Activated T-cell treated with anti-CD3 and anti-CD28 coated beads, Interleukin-2, amount 50 U/mL, for 48 hours (primary cell): ENCODE data around the gene MVD.

ENCODE experiments used
- DNase-seq, 2 experiments: peaks; one replicate each; pipeline ENCODE4 v3.0.0-alpha.2; 2020

The MVD gene

GRCh38 chr16:88654363-88655052 is 8.4 kb downstream of the MVD start:
- DNase-seq: no peak

DNA sequence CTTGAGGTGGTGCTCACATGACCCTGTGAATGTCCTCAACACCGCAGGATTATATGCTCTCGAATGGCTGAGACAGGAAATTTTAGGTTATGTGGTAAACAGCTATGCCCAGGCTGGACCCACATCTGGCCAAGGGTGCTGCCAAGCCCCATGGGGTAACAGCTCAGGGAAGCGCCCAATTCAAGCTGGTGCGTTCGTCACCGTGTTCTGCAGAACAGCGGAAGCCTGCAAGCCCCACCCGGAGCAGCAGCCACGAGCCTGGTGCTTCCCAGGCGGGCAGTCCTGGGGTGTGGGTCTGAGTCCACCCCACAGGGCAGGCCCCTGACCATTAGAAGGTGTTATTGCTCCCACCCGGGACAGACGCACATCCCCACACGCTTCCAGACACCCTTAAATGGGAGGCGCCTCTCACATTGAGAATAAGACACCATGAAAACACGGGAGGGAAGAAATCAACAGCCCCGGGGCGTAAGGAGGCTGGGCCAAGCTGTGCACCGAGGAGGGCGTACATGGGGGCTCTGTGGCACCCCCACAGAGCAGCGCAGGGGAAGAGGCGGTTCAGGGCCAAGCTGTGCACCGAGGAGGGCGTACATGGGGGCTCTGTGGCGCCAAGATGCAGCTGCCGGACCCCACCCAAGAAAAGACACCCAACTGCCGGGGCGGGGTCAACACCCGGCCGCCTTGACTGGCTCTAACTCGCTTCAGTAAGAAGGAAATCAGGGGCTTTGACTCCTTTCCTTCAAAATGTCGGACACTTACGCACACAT is 9.1 kb downstream of the MVD start:
- no peak for DNase-seq

- no peak for DNase-seq
Measured at GRCh38 chr16:88653101-88653500, 9.8 kb downstream of the MVD start.

- no peak for DNase-seq
Measured at GRCh38 chr16:88652762-88653063, 10.2 kb downstream of the MVD start.

GRCh38 chr16:88651989-88652761 is 10.7 kb downstream of the MVD start:
- no peak for DNase-seq

GRCh38 chr16:88651276-88651988 is 11.5 kb downstream of the MVD start:
- peak; percentile 84 to 85 for DNase-seq

GRCh38 chr16:88650749-88651275 is 12.1 kb downstream of the MVD start, which contains the start of gene CYBA:
CYBA (minus strand) TSS chr16:88651053; CDS start chr16:88651013, 40 bp downstream.
- peak; percentile 91 to 93 for DNase-seq

DNA sequence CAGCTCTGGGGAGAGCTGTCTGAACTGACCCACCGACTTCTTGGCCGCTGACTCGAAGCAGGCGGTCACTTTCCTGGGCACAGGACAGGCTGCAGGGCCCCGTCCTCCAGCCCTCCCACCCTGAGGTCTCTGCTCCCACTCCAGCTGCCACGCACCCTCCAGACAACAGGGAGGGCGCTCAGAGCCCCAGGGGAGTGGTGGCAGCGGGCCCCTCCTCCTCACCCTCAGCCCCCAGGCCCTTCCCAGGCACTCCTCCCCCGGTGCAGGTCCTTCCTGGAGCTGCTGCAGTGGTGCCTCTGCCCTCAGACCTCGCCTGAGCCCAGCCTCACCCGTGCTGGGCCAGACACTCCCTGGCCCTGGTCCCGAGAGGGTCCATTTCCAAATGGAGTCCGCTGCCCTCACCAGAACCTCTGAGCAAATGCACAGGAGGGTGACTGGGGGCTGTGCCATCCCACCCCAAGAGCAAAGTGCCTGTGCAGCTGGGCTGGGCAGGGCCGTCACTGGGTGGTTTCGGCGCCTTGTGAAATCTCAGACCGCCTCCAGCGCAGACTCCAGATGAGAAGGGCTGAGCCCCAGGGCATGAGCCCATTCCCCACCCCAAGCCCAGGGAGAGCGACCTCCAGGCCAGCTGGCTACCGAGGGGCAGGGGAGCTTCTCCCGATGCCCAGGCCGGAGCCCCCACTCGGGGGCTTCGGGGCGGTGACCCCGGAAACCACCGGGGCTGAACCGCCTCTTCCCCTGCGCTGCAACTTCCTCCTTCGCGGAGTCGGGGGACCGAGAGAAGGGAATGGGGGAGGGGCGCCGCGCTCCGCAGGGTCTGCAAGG is 12.8 kb downstream of the MVD start:
- peak; percentile 56 to 69 for DNase-seq

DNA sequence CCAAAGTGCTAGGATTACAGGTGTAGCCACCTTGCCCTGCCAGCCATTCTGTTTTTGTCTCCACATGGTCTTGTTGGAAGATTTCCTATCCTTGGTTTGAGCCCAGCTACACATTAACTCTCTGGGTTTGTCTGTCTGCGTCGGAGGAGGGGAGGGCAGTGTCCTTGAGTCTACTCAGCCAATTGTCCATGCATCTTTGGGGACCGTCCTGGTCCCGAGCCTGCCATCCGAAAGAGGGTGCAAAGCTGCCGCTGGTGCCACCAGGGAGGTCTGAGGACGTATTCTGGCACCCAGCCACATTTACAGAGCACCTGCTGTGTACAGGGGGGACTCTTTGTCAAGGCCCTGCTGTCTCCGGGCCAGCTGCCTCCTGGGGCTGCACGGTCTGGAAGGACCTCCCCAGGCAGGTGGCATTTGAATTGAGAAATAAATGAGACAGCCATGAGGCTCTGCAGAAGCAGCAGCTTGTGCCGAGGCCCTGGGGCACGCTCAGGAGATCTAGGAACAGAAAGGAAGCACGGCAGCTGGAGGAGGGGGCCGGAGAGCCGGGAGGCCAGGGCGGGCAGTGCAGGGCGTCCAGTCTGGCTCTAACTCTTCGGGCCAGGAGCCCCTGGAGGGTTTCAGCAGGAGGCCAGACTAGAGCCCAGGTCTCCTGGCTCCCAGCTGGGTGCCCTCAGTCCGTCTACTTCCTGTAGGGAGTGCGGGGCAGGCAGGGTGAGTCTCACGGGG is 13.5 kb downstream of the MVD start:
- no peak for DNase-seq

- no peak for DNase-seq
Measured at GRCh38 chr16:88647178-88648070, 15.5 kb downstream of the MVD start.

- DNase-seq: no peak
Measured at GRCh38 chr16:88646345-88647034, 16.4 kb downstream of the MVD start.

GRCh38 chr16:88645941-88646340 is 16.9 kb downstream of the MVD start:
- DNase-seq: no peak

- DNase-seq: no peak
Measured at GRCh38 chr16:88645455-88645854, 17.4 kb downstream of the MVD start.

- DNase-seq: no peak
Measured at GRCh38 chr16:88643644-88643932, 19.3 kb downstream of the MVD start.

DNA sequence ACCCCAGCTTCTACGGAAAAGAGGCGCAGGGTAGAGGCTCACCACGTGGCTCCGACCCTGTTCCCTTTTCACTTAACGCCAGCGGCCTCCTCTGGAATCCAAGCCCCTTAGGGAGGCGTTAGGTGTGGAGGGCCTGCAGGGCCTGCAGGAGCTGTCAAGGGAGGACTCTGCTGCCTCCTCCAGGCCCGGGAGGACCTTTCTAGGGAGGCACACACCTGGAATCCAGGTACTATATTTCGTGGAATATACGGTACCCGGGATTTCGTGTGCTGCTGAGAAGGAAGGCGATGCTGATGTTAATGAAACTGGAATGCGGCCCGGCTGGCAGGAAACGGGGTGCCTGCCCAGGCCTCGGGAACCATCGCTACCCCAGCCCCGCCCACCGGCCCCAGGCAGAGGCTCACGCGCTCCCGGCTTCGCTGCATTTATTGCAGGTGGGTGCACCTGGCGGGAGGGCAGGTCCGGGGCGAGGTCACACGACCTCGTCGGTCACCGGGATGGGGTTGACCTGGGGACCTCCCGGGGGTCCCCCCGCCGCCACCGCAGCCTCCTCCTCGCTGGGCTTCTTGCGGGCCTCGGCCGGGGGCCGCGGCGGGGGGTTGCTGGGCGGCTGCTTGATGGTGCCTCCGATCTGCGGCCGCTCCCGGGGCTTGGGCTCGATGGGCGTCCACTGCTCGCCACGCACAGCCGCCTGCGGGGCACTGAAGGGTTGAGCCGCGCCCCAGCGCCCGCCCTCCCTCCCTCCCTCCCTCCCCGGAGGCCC is 19.8 kb downstream of the MVD start:
- no peak for DNase-seq

- no peak for DNase-seq
Measured at GRCh38 chr16:88640498-88641247, 22.2 kb downstream of the MVD start.

DNA sequence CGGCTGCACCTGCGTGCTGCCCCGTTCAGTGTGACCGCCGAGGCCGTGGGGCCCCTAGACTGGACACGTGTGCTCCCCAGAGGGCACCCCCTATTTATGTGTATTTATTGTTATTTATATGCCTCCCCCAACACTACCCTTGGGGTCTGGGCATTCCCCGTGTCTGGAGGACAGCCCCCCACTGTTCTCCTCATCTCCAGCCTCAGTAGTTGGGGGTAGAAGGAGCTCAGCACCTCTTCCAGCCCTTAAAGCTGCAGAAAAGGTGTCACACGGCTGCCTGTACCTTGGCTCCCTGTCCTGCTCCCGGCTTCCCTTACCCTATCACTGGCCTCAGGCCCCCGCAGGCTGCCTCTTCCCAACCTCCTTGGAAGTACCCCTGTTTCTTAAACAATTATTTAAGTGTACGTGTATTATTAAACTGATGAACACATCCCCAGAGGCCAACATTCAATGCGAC is 22.8 kb downstream of the MVD start:
- DNase-seq: no peak
